MCF 10A (cell line): ENCODE data around the gene SULT1E1. TPM values are rescaled to one million over a fixed set of nuclear protein-coding genes. Genes with fewer than 3 reads are reported as not detected.
A peak's percentile ranks its signal among the peaks of the same experiment; 100 is the strongest.

Source experiments
- BruUV-seq: library from RNA; stranded (reverse); fragments of 400-500 nt; replicated peaks from 2 replicates; lab custom pipeline; 2021; lab: Mats Ljungman, UMichigan
- CTCF ChIA-PET: fragments of 300-600 bp; sonication (Branson Sonifier 250); formaldehyde crosslinking; extraction: SDS; loops from one replicate; lab custom pipeline; 2021; ENCODE audit warnings: antibody characterized with exemption, inconsistent platforms; lab: Yijun Ruan, JAX
- POLR2A ChIA-PET: fragments of 300-600, 350-650 bp; sonication (Branson Sonifier 250); formaldehyde crosslinking; extraction: SDS; loops from one replicate; lab custom pipeline; 2020; ENCODE audit warnings: antibody characterized with exemption, inconsistent platforms; lab: Yijun Ruan, JAX
- DNase-seq: peaks from one replicate; pipeline ENCODE4 v3.0.0-alpha.2; 2018; ENCODE audit not compliant: unreplicated experiment
- H3K27ac Mint-ChIP-seq: one replicate; pipeline ENCODE4 v1.8.0; 2022; ENCODE audit warnings: mild to moderate bottlenecking, low read depth, mixed read lengths; ENCODE audit not compliant: unreplicated experiment
- H3K27me3 Mint-ChIP-seq: one replicate; pipeline ENCODE4 v1.8.0; 2022; ENCODE audit warnings: mixed read lengths; ENCODE audit not compliant: insufficient read depth, unreplicated experiment
- H3K36me3 Mint-ChIP-seq: one replicate; pipeline ENCODE4 v1.8.0; 2022; ENCODE audit warnings: mild to moderate bottlenecking, moderate library complexity, mixed read lengths; ENCODE audit not compliant: insufficient read depth, unreplicated experiment
- H3K4me1 Mint-ChIP-seq: one replicate; pipeline ENCODE4 v1.8.0; 2022; ENCODE audit warnings: mixed read lengths; ENCODE audit not compliant: insufficient read depth, unreplicated experiment
- H3K4me3 Mint-ChIP-seq: one replicate; pipeline ENCODE4 v1.8.0; 2022; ENCODE audit warnings: mild to moderate bottlenecking, moderate library complexity, mixed read lengths; ENCODE audit not compliant: unreplicated experiment
- H3K9me3 Mint-ChIP-seq: one replicate; pipeline ENCODE4 v1.8.0; 2022; ENCODE audit warnings: mixed read lengths; ENCODE audit not compliant: unreplicated experiment
- CTCF ChIP-seq: fragments of 200-600 bp; IDR thresholded peaks from one replicate; pipeline ENCODE4 v1.8.0; 2022; ENCODE audit warnings: antibody characterized with exemption, mild to moderate bottlenecking; ENCODE audit not compliant: unreplicated experiment
- intact Hi-C: fragments of 100-400 bp; cut with micrococcal nuclease; formaldehyde crosslinking; loops from 2 replicates; pipeline ENCODE4 v1.14.1; 2022
- total RNA-seq: library from RNA; stranded (reverse); gene quantifications from 2 replicates; pipeline ENCODE4 v1.2.3, GENCODE V29; 2022

SULT1E1 gene
- total RNA-seq, 1 experiment from 2014 or later: 6.5 TPM

DNA sequence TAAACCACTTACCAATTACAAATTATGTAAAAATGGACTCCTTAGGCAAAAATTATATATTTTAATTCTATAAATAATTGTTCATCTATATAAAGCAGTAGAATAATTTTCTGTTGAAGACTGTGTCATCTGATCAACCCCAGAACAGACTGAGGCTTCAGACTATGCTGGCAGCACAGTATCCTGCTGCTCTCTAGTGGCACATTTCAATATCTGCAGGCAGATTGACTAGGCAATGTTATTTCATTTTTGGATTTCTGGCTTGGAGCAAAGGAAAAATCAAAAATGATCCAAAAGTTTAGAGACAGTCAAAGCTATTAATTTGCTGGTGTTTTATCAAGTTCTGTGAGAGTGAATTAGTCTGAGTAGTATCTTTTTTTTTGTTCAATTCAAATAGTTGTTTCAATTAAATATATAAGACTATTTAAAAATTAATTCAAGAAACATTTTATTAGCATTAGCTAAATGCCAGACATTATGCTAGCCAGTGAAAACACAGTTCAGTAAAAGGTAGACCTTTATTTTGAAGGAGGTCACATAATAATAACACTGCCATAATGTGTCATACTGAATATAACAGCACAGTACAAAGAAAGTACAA is 21.3 kb upstream of the SULT1E1 start:
- CTCF ChIA-PET: interaction anchor here (0.6 to 4.9 kb wide), 47 partner anchors 8 to 1332 kb away, joined by 3 to 88 read pairs (median 4); partner anchors contain the start of gene SULT1E1
- no TSS peak for BruUV-seq
- intact Hi-C loops: loop anchor here (1.0 to 5.0 kb wide), 5 partner anchors 58 to 676 kb away; no protein-coding TSS in a partner anchor

DNA sequence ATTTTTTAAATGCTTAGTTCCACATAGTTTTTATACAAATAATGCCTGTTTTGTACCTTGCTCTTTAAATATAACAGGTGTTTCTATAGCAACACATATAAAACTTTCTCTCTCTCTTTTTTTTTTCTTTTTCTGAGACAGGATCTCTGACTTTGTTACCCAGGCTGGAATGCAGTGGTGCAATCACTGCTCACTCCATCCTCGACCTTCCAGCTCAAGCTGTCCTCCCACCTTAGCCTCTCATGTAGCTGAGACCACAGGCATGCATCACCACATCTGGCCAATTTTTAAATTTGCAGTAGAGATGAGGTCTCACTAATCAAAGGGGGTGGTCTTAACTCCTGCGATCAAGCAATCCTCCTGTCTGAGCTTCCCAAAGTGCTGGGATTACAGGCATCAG is 18.3 kb upstream of the SULT1E1 start:
- no TSS peak for BruUV-seq
- Mint-ChIP-seq H3K36me3 (no peaks in the 10 kb centered on the region), H3K4me3 (no peak overlapping the region), H3K4me1 (no peaks in the 10 kb centered on the region), H3K27me3 (no peaks in the 10 kb centered on the region), H3K9me3 (no peaks in the 10 kb centered on the region), H3K27ac (no peak overlapping the region)
- CTCF ChIA-PET: interaction anchor here (1.4 to 4.9 kb wide), 2 partner anchors 11 to 54 kb away, joined by 4 to 88 read pairs; no protein-coding TSS in a partner anchor
- DNase-seq: no peak
- intact Hi-C loops: no loop called here
- no peak for TF ChIP-seq CTCF
- POLR2A ChIA-PET: no interaction called here

More for the DNA sequence above, 21.3 kb upstream of the SULT1E1 start:
- H3K27ac Mint-ChIP-seq: no peak overlapping the region
- H3K9me3 Mint-ChIP-seq: no peaks in the 10 kb centered on the region
- POLR2A ChIA-PET: interaction anchor here (0.6 to 1.3 kb wide), 8 partner anchors 20 to 198 kb away, joined by 3 to 5 read pairs (median 3); no protein-coding TSS in a partner anchor
- no peaks in the 10 kb centered on the region for H3K27me3 Mint-ChIP-seq
- peak; percentile 62 for DNase-seq
- no peaks in the 10 kb centered on the region for H3K36me3 Mint-ChIP-seq
- no peak overlapping the region for H3K4me3 Mint-ChIP-seq
- H3K4me1 Mint-ChIP-seq: no peaks in the 10 kb centered on the region
- TF ChIP-seq CTCF: peak; percentile 91

- Mint-ChIP-seq H3K27me3 (no peaks in the 10 kb centered on the region), H3K4me3 (no peak overlapping the region), H3K36me3 (peaks cover under 1% of the 10 kb centered on the region), H3K9me3 (no peaks in the 10 kb centered on the region), H3K27ac (no peak overlapping the region), H3K4me1 (no peaks in the 10 kb centered on the region)
- no peak for DNase-seq
- ChIA-PET POLR2A (interaction anchor here (0.7 kb wide), 2 partner anchors 328 to 1834 kb away, joined by 3 to 4 read pairs; no protein-coding TSS in a partner anchor), CTCF (interaction anchor here (0.7 to 1.4 kb wide), 3 partner anchors 10 to 131 kb away, joined by 4 to 8 read pairs (median 4); no protein-coding TSS in a partner anchor)
- no peak for TF ChIP-seq CTCF
- no TSS peak for BruUV-seq
- intact Hi-C loops: no loop called here
These were observed 17.5 kb upstream of the SULT1E1 start for GRCh38 chr4:69877453-69877852.

- POLR2A ChIA-PET: no interaction called here
- no peak for TF ChIP-seq CTCF
- DNase-seq: no peak
These were observed 16.1 kb upstream of the SULT1E1 start for GRCh38 chr4:69876071-69876470.

More at GRCh38 chr4:69876071-69876470, 16.1 kb upstream of the SULT1E1 start:
- no peaks in the 10 kb centered on the region for H3K9me3 Mint-ChIP-seq
- H3K4me1 Mint-ChIP-seq: no peaks in the 10 kb centered on the region
- intact Hi-C loops: no loop called here
- no TSS peak for BruUV-seq
- H3K4me3 Mint-ChIP-seq: no peak overlapping the region
- peaks cover 6% of the 10 kb centered on the region for H3K36me3 Mint-ChIP-seq
- no peaks in the 10 kb centered on the region for H3K27me3 Mint-ChIP-seq
- CTCF ChIA-PET: interaction anchor here (1.0 to 1.4 kb wide), 2 partner anchors 52 to 186 kb away, joined by 3 to 8 read pairs; no protein-coding TSS in a partner anchor
- H3K27ac Mint-ChIP-seq: no peak overlapping the region
